Subcutaneous abdominal adipose tissue (tissue), 5 donors: ENCODE results near the gene SPACA5B.
"Not testable (repeated sequence)": the region's sequence is repeated elsewhere in the genome, so short reads cannot be mapped to it uniquely, and the experiment has no call there.

Source experiments
- H3K27ac ChIP-seq: one replicate; pipeline ENCODE4 v1.7.0; 2013; ENCODE audit warnings: low read depth, mild to moderate bottlenecking, inconsistent platforms, low read length, moderate library complexity
- H3K27me3 ChIP-seq, 5 donors: one replicate each; pipeline ENCODE4 v1.7.0; 2013; ENCODE audit warnings: low read length in 5 of 5, inconsistent platforms in 1 of 5; ENCODE audit not compliant: control insufficient read depth in 5 of 5, insufficient read depth in 4 of 5
- H3K36me3 ChIP-seq, 5 donors: one replicate each; pipeline ENCODE4 v1.7.0; 2013; ENCODE audit warnings: low read length in 5 of 5; ENCODE audit not compliant: control insufficient read depth in 5 of 5, insufficient read depth in 5 of 5
- H3K4me1 ChIP-seq, 5 donors: one replicate each; pipeline ENCODE4 v1.7.0; 2013; ENCODE audit warnings: low read length in 5 of 5, mild to moderate bottlenecking in 3 of 5, moderate library complexity in 1 of 5; ENCODE audit not compliant: control insufficient read depth in 5 of 5, insufficient read depth in 5 of 5
- H3K4me3 ChIP-seq, 5 donors: one replicate each; pipeline ENCODE4 v1.7.0; 2013; ENCODE audit warnings: low read length in 5 of 5, low read depth in 1 of 5
- H3K9ac ChIP-seq, 5 donors: one replicate each; pipeline ENCODE4 v1.7.0; 2013; ENCODE audit warnings: low read length in 5 of 5, mild to moderate bottlenecking in 4 of 5, moderate library complexity in 3 of 5
- H3K9me3 ChIP-seq, 5 donors: one replicate each; pipeline ENCODE4 v1.7.0; 2013; ENCODE audit warnings: low read length in 5 of 5; ENCODE audit not compliant: control insufficient read depth in 5 of 5
- donor health status: healthy.
- donor health status: healthy.
- donor health status: healthy.
- donor health status: healthy.
- donor health status: healthy.

The SPACA5B gene

DNA sequence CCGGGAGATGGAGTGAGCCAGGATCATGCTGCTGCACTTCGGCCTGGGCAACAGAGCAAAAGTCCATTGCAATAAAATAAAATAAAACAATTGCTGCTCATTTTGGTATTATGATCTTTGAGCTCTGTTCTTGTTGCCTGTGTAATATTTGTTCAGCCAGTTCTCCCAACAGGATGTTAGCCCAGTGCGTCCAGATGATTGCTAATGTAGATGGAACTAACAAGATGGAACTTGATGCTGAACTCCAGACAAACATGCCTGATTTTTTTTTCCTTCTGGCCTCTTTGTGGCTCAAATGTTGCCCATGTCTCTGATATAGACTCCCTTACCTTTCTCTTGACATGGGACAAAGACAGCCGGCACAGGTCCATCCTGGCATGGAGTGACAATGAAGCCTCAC lies 50.4 kb downstream of the SPACA5B start:
- H3K36me3 ChIP-seq, result no peaks in the 10 kb centered on the region
- H3K4me3 ChIP-seq, result no peak overlapping the region
- peaks cover 0 to 8% (median 2%) of the 10 kb centered on the region in 5 donors for H3K27me3 ChIP-seq
- no peak overlapping the region for H3K9ac ChIP-seq
- no peaks in the 10 kb centered on the region for H3K4me1 ChIP-seq
- H3K27ac ChIP-seq, result no peak overlapping the region
- H3K9me3 ChIP-seq, result no peaks in the 10 kb centered on the region

DNA sequence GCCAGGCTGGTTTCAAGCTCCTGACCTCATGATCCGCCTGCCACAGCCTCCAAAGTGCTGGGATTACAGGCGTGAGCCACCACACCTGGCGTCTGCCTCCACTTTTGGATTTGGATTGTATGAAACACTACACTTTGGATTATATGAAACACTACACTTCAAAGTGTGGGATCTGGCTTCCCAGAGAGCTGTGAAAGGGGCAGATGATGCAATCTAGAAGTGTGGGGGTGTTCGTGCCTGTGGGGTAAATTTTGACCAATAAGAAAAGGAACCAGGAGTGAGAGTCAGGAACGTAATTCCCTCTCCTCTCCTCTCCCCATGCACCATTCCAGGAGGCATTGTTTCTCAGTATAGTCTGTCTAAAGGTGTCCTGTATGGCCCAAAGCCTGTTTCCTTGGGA lies 51.5 kb downstream of the SPACA5B start:
- not testable (repeated sequence) for H3K27ac ChIP-seq, H3K9me3 ChIP-seq, H3K36me3 ChIP-seq, H3K4me1 ChIP-seq, H3K4me3 ChIP-seq, H3K9ac ChIP-seq, H3K27me3 ChIP-seq
